C4-2B (cell line): ENCODE results near the gene LRP11.

Source experiments
- H3K27ac ChIP-seq: fragments of 450-650 bp; 2 replicates; pipeline ENCODE4 v1.5.1; 2017
- ZFX ChIP-seq: fragments of 450-650 bp; IDR thresholded peaks from 2 replicates; pipeline ENCODE4 v1.6.1; 2017
- TF ChIP-seq, protein P1 (sequence below): fragments of 450-650 bp; conservative IDR thresholded peaks from 2 replicates; pipeline ENCODE4 v1.5.1; 2017; ENCODE audit warnings: mild to moderate bottlenecking

LRP11 gene

DNA sequence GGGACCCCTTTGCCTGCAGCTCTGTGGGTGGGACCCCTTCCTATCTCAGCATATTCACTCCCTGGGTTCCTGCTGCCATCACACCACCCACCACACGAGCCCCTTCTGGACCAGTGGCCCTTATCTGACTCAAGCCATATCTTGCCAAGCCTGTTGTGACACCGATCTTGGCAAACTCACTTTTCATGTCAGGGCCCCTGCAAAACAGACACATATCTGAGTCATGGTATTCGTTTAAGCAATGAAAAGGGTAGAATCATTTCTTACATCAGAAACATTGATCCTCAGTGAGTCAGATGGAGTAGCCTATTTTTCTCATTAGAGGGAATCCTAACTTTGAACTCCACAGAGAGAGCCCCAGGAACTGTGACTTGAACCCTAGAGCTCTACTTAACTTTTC is 23.2 kb upstream of the LRP11 start:
- TF ChIP-seq, protein P1, sequence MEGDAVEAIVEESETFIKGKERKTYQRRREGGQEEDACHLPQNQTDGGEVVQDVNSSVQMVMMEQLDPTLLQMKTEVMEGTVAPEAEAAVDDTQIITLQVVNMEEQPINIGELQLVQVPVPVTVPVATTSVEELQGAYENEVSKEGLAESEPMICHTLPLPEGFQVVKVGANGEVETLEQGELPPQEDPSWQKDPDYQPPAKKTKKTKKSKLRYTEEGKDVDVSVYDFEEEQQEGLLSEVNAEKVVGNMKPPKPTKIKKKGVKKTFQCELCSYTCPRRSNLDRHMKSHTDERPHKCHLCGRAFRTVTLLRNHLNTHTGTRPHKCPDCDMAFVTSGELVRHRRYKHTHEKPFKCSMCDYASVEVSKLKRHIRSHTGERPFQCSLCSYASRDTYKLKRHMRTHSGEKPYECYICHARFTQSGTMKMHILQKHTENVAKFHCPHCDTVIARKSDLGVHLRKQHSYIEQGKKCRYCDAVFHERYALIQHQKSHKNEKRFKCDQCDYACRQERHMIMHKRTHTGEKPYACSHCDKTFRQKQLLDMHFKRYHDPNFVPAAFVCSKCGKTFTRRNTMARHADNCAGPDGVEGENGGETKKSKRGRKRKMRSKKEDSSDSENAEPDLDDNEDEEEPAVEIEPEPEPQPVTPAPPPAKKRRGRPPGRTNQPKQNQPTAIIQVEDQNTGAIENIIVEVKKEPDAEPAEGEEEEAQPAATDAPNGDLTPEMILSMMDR, result no peak
- no peak for TF ChIP-seq ZFX
- no peak overlapping the region for H3K27ac ChIP-seq

DNA sequence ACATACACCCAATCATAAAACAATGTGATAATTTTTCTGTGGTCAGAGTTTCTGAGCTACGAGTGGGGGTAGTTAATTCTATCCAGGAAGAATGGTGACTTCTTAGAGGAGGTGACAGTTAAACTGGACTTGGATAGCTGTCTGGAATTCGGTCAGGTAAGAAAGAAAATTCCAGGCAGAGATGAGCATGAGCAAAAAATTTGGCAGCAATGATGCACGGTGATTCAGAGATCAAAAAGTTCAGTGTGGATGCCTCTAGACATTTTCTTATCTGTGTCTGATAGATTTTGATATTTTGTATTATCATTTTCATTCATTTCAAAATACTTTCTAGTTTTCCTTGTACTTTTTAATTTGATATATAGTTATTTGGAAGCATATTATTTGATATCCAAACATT is 21.7 kb upstream of the LRP11 start:
- H3K27ac ChIP-seq, result no peak overlapping the region
- TF ChIP-seq, protein P1, result no peak
- no peak for TF ChIP-seq ZFX

DNA sequence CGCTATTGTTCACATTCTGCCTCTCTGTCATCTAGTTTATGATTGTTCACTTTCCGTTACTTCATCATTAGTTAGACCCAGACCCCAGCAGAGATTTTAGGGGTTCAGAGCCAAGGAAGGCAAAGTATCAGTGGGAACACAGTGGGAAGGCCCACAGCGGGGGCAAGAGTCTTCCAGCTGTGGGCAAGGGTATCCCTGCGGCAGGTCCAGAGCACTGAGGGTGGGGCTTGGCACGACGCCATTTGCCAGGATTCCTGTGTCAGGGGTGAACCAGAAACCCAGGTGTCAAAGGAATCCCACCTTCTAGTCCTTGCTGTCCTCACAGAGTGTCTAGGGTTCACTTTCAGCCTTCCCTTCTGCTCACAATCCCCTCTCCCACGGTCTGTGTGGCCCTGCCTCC is 20.5 kb upstream of the LRP11 start:
- TF ChIP-seq, protein P1, result no peak
- no peak for TF ChIP-seq ZFX
- no peak overlapping the region for H3K27ac ChIP-seq

DNA sequence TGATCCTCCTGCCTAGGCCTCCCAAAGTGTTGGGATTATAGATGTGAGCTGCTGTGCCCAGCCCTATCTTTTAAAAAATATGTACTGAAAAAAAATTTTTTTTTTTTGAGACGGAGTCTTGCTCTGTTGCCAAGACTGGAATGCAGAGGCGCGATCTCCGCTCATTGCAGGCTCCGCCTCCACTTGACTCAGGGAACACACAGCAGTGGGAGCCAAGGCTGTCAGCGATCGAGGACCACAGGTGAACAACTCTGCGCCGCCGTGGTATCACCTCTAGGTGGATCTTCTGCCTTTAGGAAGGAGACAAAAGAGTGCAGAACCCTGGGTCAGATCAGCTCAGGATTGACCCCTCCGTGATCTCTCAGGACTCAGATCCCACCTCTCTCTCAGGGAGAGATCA is 20.1 kb upstream of the LRP11 start:
- no peak overlapping the region for H3K27ac ChIP-seq

DNA sequence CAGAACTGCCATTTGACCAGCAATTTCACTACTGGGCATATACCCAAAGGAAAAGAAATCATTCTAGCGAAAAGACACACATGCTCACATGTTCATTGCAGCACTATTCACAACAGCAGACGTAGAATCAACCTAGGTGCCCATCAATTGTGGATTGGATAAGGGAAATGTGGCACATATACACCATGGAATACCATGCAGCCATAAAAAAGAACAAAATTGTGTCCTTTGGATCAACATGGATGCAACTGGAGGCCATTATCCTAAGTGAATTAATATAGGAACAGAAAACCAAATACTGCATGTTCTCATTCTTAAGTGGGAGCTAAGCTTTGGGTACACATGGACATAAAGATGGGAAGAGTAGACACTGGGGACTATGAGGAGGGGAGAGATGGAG is 17.7 kb upstream of the LRP11 start:
- TF ChIP-seq ZFX, result no peak
- TF ChIP-seq, protein P1, result no peak
- H3K27ac ChIP-seq, result no peak overlapping the region

More for the DNA sequence above, 20.1 kb upstream of the LRP11 start:
- TF ChIP-seq, protein P1, result no peak
- TF ChIP-seq ZFX, result no peak

DNA sequence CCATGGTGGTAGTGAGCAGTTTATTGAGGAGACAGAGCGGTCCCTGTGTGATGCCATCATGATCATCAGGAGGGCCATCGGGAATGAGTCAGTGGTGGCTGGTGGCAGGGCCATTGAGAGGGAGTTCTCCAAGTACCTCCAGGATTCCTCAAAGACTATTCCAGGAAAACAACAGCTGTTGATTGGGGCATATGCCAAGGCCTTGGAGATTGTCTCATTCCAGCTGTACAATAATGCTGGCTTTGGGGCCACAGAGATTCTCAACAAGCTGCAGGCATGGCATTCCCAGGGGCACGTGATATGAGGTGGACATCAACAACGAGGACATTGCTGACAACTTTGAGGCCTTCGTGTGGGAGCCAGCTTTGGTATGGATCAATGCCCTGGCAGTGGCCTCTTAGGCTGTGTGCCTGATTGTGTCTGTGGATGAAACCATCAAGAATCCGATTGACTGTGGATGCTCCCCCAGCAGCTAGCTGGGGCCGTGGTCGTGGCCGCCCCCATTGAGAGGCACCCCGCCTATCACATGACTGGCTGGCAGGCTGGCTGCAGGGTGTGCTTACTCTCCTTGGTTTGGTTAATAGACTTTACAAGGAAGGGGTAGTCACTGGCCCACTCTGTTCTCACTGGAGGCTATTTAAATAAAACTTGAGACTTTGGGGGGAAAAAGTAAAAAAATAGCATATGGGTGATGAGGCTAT is 17.1 kb upstream of the LRP11 start:
- no peak for TF ChIP-seq ZFX
- TF ChIP-seq, protein P1, result no peak
- H3K27ac ChIP-seq, result no peak overlapping the region

DNA sequence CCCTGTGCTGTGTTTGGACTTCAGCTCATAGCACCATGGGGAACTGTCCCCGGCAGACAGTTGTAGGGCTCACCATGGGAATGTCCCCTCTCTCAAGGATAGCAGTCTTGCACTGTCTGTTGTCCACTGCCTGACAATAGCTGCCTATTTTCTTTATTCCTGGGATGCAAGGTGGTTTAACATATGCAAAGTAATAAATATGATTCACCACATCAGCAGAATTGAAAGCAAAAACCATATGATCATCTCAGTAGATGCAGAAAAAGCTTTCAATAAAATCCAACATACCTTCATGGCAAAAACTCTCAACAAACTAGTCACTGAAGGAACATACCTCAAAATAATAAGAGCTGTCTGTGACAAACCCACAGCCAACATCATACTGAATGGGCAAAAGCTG is 13.5 kb upstream of the LRP11 start:
- H3K27ac ChIP-seq, result no peak overlapping the region
- TF ChIP-seq, protein P1, result no peak
- no peak for TF ChIP-seq ZFX
